Adipose tissue (tissue), 3 donors: ENCODE data around the gene LANCL2. TPM values are rescaled to one million over a fixed set of nuclear protein-coding genes. Genes with fewer than 3 reads are reported as not detected.

Experiments used
- H3K27ac ChIP-seq: one replicate; pipeline ENCODE4 v1.5.1; 2013; ENCODE audit warnings: low read depth, low read length
- WGBS, 3 donors: extraction: QIAGEN DNeasy Blood & Tissue Kit; methylation state at CpG; one replicate each; pipeline ENCODE4 v1.1.7; 2013; 5-methylcytosine and 5-hydroxymethylcytosine counted together
- polyA plus RNA-seq, 3 donors: library from polyadenylated mRNA; stranded (reverse); fragments of 200-250 nt; gene quantifications; one replicate each; pipeline ENCODE4 v1.2.3, GENCODE V29; 2013
- donor health status: healthy with polysubstance abuse.
- donor health status: Bipolar disorder and iron deficiency.
- donor health status: healthy.

Gene LANCL2
- polyA plus RNA-seq, 3 donors: 4.5 to 13.3 (median 6.6) TPM

DNA sequence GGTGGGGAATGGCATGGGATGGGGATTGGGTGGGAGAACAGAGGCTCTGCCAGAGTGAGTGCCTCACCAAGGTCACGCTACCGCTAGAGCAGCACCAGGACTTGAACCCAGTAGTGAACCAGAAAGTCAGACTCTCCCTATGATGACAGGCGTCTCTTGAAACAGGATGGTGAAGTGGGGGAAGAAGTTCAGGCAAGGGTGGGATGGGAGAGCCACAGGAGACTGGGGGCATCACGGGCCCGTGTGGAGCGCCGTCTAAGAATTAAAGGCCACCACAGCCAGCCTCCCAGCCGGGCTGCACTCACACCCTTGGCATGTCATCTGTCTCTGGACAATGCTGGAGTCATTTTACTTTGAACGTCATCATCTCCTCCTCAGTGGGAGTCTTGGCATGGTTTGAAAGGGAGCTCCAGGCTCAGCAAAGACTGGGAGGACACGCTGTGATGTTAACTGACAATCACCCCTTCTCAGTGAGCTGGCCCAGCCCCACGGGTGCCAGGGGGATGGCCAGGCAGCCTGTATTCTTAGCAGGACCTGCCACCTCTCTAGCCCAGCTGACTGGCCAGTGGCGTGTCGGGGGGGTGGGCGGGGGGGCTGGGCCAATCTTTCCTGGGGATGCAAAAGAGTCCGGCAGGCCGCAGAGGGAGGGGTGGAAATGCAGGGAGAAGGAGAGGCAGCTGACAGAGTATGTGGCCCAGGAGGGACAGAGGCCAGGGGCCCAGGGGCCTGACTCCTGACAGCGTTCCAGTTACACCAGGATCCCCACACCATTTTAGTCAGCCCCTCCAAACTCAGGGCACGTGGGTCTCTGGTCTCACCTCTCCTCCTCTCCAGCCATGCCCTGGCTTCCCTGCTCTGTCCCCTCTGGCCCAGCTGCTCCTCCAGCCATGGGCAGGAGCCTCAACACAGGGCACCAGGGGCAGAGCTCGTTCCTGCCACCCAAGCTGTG, 111.0 kb downstream of the LANCL2 start:
- WGBS, 3 donors: 85 to 88% (median 86%) methylated on average over 19 of the region's 19 CpGs
- no peak overlapping the region for H3K27ac ChIP-seq

DNA sequence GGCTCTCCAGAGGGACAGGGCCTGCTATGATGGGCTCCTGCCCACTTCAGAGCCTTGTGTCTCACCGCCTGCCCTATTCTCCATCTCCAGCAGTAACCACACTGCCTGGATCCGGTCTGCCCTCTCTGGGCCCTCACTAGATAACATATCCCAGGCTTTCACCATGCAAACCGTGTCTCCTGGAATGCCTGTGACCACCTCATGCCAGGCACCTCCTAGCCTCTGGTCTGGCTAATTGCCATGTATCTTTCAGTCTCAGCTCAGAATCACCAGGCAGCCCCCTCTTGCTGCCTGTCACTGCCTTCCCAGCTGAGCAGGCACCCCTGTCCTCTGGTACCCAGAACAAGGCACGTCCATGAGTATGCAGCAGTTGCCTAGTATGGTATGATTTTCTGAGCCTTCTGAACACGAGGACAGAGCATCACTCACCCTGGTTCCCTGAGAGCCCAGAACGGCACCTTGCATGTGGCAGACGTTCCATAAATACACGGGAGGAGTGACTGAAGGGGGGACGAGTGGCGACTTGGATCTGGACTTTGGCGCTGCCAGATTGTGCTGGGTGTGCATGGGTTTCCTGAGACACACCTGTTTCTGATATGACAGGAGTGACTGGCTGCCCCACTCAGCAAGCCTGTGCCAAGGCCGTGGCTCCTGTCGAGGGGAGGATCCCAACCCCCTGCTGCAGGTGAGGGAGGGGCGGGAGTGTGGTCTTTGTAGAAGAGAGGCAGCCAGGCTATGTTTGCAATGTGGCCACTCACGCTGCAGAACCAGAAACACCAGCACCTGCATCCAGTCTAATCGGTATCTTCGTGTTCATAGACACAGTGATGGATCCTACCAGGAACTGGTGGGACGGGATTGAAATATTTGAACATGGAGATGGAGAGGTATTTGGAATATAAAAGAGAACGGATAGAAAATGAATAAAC, 112.0 kb downstream of the LANCL2 start:
- WGBS, 3 donors: 88 to 96% (median 93%) methylated on average over 19 of the region's 19 CpGs
- no peak overlapping the region for H3K27ac ChIP-seq

DNA sequence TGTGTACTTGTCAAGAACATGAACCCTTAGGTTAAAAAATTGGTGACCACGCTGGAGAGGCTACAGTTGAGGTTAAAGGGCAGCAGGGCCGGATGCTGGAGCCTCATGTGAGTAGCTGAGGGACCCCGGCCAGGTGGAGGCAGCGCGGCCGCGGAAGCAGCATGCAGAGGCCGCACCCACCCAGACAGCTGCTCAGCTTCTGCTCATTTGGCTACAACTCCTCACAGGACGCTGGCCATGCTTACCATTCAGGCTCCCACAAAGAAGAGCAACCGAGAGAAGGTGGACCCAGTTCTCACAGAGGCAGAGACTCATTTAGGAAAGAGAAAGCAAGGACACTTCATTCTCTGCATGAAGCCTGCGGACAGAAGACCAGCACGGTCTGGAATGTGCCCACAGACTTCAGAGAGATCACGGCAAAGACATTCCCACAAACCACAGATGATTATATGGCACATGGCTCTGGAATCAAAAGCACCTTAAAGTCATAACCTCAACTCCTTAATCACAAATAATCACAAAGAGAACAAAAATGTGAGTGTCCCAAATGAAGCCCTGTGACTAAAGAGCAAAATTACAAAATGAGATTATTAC, 112.7 kb downstream of the LANCL2 start:
- WGBS, 3 donors: 70 to 85% (median 84%) methylated on average over 13 of the region's 13 CpGs
- H3K27ac ChIP-seq: no peak overlapping the region

DNA sequence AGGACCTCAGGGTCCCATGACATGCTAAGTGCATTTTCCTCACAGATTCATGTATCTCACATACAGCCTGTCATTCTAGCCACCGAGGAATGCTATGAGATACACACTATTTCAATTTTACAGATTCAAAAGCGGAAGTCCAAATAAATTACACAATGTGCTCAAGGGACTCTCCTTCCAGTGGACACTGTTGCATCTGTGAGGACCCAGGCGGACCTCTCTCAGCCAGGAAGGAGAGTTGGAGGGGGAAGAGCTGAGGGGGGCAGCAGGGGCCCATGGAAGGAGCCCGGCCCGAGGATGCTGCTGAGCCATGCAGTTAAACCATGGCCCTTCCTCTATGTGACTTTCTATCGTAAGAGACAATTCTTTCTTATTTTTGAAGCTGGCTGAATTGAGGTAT, 113.6 kb downstream of the LANCL2 start:
- H3K27ac ChIP-seq: no peak overlapping the region
- 51 to 84% (median 81%) methylated on average over 6 of the region's 6 CpGs for WGBS, 3 donors

DNA sequence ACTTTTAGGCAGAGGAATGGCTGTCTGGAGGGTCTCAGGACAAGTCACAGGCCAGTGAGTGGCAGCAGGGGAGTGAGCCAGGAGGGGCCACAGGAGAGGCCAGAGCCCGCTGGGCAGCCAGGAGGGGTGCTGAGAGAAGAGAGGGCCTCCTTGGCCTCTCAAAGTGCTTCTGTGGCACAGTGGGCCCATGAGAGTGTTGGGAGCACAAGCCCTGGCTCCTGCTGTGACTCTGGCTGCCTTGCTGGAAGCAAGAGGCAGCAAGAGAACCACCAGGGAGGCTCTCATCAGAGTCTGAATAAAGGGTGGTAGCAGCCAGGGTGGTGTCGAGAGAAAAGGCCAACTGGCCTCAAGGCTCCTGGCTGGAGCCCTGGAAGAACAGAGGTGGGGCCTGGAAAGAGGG, 116.0 kb downstream of the LANCL2 start:
- 81 to 96% (median 94%) methylated on average over 2 of the region's 2 CpGs for WGBS, 3 donors
- no peak overlapping the region for H3K27ac ChIP-seq

DNA sequence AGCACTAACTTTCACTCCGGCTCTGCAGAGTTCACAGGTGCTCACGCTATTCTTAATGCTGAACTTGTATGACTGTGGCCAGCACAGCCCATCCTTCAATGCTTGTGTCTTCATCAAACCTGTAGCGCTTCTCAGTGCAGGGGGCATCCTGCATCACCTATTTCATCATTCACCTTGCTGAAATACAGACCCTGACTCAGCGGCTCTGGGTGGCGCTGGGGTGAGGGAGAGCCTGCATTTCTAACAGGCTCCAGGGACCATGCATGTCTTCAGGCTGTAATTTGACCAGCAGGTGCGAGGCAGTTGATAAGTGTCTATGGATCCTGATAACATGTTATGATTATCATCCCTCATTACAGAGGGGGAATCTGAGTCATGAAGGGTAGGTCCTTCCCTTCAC, 117.9 kb downstream of the LANCL2 start:
- H3K27ac ChIP-seq: no peak overlapping the region
- 94 to 95% (median 95%) methylated on average over 6 of the region's 6 CpGs for WGBS, 3 donors

Other genes starting within 250 kb of the LANCL2 start
- gene VOPP1, start 207.2 kb downstream of the LANCL2 start, polyA plus RNA-seq: 10 to 100 TPM; 11.3 to 34.0 (median 27.9) TPM